ENCODE results near the gene KCTD18. TPM values are rescaled to one million over a fixed set of nuclear protein-coding genes. Genes with fewer than 3 reads are reported as not detected.

KCTD18 gene
- total RNA-seq, 1 donor from 2014 or later, result 31.5 TPM

DNA sequence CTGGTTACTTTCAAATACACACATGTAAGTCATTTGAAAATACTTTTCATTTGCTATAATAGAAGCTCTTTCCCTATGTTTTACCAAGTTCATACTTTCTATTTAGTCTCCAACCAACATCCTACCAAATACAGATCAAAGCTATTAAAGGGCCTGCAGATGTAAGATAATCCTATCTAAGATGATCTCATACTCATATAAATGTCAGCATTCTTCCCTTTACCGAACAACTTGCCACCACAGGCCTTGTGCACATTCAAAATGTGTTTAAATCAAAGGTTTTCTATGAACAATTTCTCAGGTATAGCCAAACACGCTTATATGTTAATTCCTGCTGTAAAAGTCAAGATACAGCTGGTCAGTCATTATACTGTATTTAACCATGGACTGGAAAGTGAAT, 23.3 kb downstream of the KCTD18 start:
- peak; percentile 78 for DNase-seq (ENCODE audit: low spot score)

GRCh38 chr2:200484934-200485333, 24.9 kb downstream of the KCTD18 start:
- DNase-seq (ENCODE audit: low spot score), result no peak

DNA sequence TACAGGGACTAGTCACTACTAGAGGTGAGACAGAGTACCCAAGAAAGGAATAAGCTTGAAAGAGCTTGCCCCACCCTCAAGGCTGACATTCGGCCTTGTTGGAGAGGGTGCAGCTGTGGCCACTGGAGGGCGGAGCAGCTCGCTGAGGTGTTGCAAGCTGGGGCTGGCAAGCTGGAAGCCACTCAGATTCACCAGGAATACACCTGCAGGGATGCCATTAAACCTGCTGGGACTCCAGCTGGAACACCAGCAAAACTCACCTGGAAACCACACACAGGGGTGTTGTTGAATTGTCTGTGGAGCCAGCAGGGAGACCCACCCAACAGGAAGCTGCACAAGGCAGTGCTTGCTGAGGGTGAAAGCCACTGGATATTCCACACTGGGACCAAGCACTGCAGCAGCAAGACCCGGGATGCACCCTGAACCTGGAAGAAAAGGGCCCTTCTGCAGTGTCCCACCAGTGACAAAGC, 26.1 kb downstream of the KCTD18 start:
- DNase-seq (ENCODE audit: low spot score), result no peak

- DNase-seq (ENCODE audit: low spot score), result no peak
These were observed 27.7 kb downstream of the KCTD18 start for GRCh38 chr2:200482194-200482593.

GRCh38 chr2:200479692-200480265, 30.1 kb downstream of the KCTD18 start:
- peak; percentile 95 for DNase-seq (ENCODE audit: low spot score)

GRCh38 chr2:200477667-200478131, 32.2 kb downstream of the KCTD18 start:
- DNase-seq (ENCODE audit: low spot score), result no peak

- DNase-seq (ENCODE audit: low spot score), result no peak
These were observed 33.0 kb downstream of the KCTD18 start for GRCh38 chr2:200476836-200477235.

GRCh38 chr2:200475795-200476194, 34.1 kb downstream of the KCTD18 start:
- DNase-seq (ENCODE audit: low spot score), result no peak

- no peak for DNase-seq (ENCODE audit: low spot score)
These were observed 36.9 kb downstream of the KCTD18 start for GRCh38 chr2:200472853-200473464.

GRCh38 chr2:200471928-200472645, 37.8 kb downstream of the KCTD18 start:
- no peak for DNase-seq (ENCODE audit: low spot score)

- DNase-seq (ENCODE audit: low spot score), result peak; percentile 28
These were observed 38.5 kb downstream of the KCTD18 start for GRCh38 chr2:200471324-200471848.

- no peak for DNase-seq (ENCODE audit: low spot score)
These were observed 39.6 kb downstream of the KCTD18 start for GRCh38 chr2:200470230-200470629.

DNA sequence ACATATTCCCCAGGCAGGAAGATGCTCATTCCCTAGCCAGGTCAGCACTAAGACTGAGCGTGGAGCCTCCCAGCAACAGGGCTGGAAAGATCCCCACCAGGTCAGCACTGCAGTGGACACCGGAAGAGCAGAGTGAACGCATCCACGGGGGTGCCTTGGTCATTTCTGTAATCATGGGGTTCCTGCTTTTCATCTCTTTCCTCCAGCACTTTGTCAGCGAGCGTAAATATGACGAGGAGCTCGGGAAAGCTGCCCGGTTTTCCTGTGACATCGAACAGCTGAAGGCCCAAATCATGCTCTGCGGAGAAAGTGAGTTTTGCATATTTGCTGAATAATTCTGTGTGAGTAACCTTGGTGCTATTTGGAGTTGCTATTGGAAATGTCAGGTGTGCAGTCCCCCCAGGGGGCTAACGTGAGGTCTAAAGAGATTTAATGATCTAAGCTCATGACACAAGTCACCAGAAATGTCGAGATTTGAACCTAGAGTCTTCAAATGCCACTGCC, 40.1 kb downstream of the KCTD18 start:
- DNase-seq (ENCODE audit: low spot score), result no peak

DNA sequence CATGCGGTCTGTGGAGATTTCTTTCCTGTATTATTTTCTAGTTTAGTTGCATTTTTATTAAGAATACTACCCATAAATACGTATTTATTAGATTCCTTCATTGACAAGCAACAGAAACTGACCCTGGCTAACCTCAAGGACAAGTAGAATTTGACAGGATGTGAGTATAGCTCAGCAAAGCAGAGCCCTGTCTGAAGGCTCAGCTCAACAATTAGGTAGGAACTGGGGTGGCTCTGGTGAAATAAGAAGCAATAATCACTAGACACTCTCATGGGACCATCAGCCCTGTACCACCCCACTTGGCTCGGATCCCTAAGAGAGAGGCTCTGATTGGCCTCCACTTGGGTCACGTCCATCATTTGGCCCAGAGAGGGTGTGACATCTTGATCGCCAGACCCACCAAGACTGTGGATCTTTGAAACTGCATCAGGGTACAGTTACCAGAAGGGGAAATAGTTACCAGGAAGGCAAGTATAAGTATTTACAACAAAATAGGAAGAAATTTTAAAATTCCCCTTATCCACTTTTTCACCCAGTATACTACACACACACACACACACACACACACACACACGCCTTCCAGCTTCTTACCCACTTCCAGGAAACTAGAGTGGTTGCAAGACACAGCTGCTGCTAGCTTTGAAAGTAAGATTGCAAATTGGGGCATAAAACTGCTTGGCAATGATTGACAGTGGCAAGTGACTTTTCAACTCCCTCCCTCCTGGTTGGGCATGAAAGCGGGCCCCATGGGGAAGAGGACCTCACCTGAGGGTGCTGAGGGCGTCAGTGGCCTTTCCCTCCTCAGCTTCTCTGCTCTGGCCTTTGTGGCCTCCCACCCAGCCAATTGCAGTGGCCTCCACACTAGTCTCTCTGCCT, 41.8 kb downstream of the KCTD18 start:
- DNase-seq (ENCODE audit: low spot score), result no peak

DNA sequence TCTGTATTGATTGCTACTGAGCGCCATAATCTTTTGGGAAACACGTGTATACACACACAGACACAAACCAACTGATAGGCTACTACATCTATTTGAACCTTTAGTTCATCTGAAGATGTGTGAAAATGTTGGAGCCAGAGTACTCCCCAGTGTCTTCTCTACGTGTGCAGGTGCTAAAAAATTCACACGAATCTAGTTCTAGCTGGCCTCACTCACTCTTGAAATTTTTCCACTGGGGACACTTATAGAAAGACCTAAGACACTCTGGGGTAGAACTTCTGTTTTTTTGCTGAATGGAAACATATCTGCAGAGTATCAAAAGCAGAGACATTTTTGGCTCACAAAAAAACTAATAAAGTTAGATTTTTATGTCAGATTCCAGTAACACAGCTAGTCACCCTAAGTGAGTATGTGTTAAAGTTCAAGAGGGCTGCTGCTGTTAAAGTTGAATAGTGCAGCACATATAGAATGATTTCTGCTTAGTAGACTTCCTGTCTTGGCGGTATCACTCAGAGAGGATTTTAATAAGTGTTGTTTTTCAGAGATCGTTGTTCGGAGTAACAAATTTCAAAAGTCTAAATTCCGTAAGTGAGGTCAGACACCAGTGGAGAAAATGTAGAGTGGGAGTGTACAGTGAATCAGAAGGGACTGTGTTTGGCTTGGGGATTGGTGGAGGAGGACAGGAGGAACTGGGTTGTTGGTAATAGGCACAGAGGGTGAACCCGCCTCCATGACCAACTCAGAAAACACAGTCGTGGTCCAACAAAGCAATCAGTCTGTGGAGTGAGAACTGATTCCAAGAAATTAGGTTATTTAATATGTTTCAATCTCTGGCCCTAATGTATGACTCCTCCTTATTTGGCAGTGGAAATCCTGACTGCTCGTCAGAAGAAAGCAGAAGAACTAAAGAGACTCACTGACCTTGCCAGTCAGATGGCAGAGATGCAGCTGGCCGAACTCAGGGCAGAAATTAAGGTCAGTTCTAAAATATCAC, 43.1 kb downstream of the KCTD18 start:
- DNase-seq (ENCODE audit: low spot score), result no peak

DNA sequence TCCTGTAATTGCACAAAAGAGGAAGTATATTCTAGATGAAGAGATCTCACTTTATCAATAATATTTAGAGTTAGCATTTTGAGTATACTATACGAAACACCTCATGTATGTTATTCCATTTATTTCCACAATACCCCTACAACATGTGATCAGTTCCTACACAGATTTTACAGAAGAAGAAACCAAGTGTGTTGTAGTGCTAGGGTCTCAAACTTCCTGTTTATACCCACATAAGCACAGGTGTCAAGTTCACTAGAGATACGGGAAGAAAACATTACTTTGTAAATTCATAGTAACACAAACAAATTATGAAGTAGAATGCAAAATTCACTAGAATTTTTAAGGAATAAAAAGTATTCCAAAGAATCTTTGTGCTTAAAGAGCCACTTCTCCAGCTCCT, 46.4 kb downstream of the KCTD18 start:
- DNase-seq (ENCODE audit: low spot score), result no peak

DNA sequence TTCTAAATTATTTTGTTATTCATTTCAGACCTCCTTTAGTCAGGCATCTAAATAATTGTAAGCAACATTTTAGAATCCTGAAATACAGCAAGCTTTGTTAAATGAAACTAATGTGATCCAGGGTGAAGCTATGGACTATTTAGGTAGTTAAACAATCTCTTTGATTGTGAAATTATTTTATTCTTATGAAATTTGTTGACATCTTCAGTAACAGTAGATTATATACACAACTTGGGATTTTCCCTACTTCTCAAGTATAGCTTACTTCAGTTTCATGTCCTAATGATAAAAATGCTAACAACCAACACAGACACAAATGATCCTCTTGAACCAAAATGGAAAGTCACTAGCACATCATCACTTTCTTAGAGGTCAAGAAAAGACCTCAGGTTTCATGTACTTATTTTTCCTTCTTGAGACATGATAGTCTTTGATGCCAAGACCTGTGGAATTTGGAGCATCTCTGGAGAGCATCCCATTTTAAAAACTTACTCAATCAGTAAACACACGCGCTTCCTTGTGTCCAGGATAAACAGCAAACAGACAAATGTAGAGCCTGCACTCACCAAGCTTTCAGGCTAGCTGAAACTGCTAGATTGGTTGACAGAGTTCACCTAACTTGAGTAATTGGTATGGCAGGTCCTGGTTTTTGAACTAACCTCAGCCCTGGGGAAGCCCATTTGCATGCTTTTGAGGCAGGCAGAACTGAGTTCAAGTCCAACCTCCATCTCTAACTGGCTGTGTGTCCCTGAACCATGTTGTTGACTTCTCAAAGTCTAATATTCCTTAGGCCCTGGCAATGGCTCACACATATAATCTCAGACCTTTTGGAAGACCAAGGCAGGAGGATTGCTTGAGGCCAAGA, 47.8 kb downstream of the KCTD18 start:
- no peak for DNase-seq (ENCODE audit: low spot score)

GRCh38 chr2:200459101-200459500, 50.8 kb downstream of the KCTD18 start:
- no peak for DNase-seq (ENCODE audit: low spot score)

DNA sequence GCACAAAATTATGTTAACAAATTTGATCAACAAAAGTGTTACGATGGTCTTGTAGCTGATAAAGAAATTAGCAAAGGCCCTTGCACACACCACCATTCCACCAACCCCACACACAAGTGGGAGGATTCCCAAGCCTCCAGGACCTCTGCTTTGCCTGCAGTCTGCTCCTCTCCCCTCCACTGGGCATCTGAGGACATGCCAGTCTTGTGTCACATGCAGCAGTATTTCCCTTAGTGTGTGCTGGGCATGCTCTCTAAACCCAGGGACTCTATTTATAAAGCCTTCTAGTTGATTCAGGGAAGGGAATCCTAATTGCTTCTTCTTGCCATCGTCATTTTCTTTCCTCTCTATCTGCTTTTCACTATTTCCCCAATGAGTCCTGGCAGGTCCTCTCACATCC, 53.3 kb downstream of the KCTD18 start:
- no peak for DNase-seq (ENCODE audit: low spot score)
